Stimulated activated CD8-positive, alpha-beta memory T cell treated with anti-CD3 and anti-CD28 coated beads, Interleukin-7, amount 100 ng/mL, for 24 hours (primary cell): ENCODE results near the gene TBL3.

ENCODE experiments used
- DNase-seq: peaks from one replicate; pipeline ENCODE4 v3.0.0-alpha.2; 2020; ENCODE audit warnings: low read depth

The TBL3 gene

DNA sequence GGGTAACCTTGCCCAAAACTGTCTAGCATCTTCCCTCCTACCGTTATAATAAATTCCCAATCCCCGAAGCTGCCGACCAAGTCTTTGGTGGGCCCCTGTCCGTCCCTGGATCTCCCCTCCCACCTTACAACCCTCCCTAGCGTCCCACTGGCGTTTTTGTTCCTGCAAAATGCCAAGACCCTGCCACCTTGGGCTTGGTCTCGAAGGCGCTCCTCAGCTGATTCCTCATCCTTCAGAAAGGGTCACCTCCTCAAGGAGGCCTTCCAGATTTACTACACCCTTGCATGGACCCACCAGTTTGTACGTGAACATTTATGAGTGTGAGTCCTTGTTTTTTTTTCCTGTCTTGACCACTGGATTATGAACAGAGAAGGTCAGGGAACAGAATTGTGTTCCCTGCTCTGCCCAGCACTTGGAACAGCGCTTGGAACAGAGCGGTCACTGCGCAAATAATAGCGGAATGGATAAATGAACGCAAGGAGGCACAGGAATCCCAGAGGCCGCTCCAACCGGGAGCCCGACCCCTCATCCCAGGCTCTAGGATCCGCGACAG, 11.2 kb downstream of the TBL3 start:
- DNase-seq: no peak

GRCh38 chr16:1983544-1984346, 11.9 kb downstream of the TBL3 start, which contains the start of gene GFER:
GFER (plus strand) TSS chr16:1984193; CDS start chr16:1984219, 26 bp downstream.
- no peak for DNase-seq

DNA sequence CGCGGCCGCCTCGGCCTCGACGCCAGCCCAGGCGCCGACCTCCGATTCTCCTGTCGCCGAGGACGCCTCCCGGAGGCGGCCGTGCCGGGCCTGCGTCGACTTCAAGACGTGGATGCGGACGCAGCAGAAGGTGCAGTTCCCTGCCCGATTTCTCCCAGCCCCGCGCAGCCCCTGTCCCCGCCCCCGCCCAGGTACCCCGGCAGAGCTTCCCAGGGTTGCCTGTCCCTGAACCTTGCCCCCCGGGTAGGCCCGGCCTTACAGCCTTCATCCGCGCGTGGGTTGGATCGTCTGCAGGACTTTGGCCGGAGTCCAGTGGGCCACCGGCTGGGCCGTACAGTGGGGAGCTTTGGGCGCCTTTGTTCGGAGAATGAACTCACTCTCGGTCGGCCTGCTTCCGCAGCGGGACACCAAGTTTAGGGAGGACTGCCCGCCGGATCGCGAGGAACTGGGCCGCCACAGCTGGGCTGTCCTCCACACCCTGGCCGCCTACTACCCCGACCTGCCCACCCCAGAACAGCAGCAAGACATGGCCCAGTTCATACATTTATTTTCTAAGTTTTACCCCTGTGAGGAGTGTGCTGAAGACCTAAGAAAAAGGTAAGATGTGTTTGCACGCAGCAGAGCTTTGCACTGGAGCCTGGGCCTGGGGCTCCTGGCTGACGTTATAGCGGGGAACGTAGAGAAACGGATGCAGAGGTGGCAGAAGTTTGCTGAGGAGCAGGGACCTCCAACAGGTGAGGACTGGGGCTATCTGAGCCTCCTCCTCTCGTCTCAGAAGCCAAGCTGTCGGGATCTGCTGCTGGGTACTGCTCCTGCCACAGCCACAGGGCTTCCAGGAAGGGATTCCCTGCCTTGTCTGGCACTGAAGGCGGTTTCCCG, 12.7 kb downstream of the TBL3 start:
- DNase-seq: no peak

DNA sequence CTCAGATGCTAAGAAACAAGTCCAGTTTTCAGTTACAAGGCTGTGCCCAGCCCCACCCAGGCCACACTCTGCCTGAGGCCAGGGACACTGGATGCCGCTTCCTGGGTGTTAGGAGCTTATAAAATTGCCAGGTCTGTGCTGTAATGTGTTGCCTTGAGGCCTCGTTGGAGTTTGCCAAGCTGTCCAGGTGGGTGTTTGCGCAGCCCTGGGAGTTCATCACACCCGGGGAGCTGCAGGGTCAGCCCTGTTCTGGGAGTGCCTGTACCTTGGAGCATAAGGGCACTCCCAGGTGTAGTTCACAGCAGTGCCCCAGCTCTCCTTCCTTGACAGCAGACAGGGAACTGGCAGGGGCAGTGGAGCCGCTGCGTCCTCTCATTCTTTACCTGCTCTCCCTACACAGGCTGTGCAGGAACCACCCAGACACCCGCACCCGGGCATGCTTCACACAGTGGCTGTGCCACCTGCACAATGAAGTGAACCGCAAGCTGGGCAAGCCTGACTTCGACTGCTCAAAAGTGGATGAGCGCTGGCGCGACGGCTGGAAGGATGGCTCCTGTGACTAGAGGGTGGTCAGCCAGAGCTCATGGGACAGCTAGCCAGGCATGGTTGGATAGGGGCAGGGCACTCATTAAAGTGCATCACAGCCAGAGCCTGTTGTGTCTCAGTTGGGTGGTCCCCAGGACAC, 13.8 kb downstream of the TBL3 start:
- no peak for DNase-seq

- no peak for DNase-seq
Observed at GRCh38 chr16:1987198-1987597, 15.3 kb downstream of the TBL3 start.

DNA sequence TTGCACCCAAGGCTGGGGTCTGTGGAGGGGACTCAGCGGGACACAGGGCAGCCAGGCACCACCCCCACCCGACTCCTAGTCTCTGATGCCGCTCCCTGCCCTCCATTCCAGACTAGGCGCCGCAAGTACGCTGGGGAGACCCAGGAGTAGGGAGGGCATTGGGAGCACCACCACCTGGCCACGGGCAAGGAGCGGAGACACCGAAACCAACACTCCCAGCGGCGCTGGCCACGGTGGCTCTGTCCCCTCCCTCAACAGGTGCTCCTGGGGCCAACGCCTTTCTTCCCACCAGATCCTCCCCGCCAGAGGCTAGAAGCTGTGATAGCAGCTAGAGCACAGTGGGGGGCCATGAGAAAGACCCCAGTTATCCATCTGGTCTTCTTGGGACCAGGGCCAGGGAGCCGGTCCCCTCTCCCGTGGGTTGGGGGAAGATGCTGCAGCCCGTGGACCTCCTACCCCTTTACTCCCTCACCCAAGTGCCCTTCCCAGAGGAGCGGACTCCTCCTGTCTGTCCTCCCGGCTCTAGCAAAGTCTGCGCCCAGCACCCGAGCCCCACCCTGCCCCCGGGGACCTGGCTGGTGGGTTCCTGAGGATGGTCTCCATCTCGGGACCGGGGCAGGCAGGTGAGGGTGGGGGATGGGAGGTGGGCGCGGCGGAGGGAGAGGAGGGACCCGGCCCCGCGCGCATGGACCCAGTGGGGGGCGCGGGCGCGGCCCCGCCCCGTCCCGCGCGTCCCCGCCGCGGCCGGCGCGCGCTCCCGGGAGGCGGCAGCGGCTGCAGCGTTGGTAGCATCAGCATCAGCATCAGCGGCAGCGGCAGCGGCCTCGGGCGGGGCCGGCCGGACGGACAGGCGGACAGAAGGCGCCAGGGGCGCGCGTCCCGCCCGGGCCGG, 17.6 kb downstream of the TBL3 start, which contains the start of gene SYNGR3:
Gene SYNGR3, plus strand, starts transcription at position 762 of the 892 bp plus-strand sequence. CDS start 133 bp downstream, outside the sequence.
- DNase-seq: no peak

DNA sequence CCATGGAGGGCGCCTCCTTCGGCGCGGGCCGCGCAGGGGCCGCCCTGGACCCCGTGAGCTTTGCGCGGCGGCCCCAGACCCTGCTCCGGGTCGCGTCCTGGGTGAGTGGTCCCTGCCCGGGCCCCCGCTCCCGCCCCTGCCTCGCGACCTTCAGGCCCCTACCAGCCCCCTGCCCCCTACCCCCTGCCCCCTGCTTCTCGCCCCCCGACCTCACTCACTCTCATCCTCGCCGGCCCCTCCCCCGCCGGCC, 18.2 kb downstream of the TBL3 start:
- DNase-seq: no peak

- DNase-seq: no peak
Observed at GRCh38 chr16:1990351-1991134, 18.7 kb downstream of the TBL3 start.

- no peak for DNase-seq
Observed at GRCh38 chr16:1991135-1991551, 19.3 kb downstream of the TBL3 start.

- no peak for DNase-seq
Observed at GRCh38 chr16:1991588-1991947, 19.7 kb downstream of the TBL3 start.

- DNase-seq: peak; percentile 93
Observed at GRCh38 chr16:1991948-1992703, 20.3 kb downstream of the TBL3 start.

DNA sequence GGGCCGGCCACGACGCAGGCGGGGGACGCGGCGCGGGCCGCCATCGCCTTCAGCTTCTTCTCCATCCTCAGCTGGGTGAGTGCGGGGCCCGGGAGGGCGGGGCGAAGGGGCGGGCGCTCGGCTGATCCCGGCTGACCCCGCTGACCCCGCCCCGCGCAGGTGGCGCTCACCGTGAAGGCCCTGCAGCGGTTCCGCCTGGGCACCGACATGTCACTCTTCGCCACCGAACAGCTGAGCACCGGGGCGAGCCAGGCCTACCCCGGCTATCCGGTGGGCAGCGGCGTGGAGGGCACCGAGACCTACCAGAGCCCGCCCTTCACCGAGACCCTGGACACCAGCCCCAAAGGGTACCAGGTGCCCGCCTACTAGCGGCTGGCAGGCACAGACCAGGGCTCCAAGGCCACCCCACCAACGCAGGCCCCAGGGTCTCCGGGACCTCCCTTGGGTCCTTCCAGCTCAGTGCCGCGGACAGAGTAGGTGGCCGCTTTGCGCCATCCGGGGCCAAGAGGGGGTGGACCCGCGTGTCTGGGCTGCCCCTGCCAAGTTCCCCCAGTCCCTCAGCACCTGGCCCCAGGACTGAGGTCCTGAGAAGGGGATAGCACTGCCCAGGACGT, 21.0 kb downstream of the TBL3 start:
- no peak for DNase-seq

DNA sequence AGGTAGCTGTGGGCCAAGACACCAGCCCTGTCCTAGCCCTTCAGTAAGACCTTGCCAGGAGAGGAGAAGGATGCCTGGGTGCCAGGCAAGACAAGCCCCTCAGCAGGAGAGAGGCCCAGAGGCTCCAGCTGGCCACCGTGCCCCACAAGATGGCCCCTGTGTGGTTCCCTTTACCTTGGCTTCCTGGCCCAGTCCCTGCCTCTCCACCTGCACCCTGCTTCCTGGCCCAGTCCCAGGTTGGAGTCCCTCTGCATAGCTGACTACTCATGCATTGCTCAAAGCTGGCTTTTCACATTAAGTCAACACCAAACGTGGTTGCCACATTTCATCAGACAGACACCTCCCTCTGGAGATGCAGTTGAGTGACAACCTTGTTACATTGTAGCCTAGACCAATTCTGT, 21.9 kb downstream of the TBL3 start:
- DNase-seq: no peak

GRCh38 chr16:1997494-1998359, 25.9 kb downstream of the TBL3 start:
- DNase-seq: no peak

GRCh38 chr16:1998360-1998835, 26.5 kb downstream of the TBL3 start:
- no peak for DNase-seq

DNA sequence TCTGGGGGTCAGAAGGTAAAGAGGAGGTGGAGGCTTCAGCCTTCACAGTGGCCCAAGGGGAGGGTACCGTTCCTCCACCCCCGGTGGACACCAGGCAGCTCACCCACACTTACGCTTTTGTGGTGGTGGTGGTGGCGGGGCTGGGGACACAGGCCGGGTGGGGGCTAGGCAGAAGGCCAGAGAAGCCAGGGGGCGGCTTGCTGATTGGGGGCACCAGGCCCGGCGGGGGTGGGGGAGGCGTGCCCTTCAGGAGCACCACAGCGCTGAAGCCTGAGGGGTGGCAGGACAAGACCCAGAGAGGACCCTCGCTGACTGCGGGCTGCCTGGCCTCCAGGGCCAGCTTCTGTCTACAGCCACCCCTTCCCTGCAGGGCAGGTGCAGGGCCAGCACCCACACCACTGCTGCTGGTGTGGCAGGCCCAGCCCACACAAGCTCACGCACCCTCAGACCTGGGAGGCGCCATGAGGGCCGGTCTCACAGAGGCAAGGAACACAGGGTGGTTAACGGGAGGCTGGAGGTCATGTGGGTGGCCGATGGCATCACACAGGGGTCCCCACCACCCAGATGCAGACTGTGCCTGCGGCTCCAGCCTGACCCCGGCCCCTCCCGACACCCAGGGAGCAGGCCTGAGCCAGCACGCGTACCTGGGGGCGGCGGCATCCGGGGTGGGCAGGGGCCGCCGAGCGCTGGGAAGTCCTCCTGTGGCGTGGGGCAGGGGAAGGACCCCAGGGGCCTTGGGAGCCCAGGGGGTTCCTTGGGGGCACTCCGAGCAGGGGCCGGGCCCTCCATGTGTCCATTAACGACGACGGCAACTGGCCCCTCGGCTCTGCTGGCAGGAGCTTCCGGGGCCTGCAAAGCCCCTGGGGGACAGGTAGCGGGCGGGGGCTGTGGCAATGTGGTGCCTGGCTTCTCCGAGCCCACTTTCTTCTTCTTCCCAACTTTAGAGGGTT, 27.3 kb downstream of the TBL3 start:
- no peak for DNase-seq
